HCT116 (cell line): Measurements from ENCODE around the gene ENSA. TPM values are rescaled to one million over a fixed set of nuclear protein-coding genes. Genes with fewer than 3 reads are reported as not detected.

Experiments
- ATAC-seq: fragments of 200-7000 bp; cut with Tn5 transposase; 2 replicates; pipeline ENCODE4 v1.9.1; 2020; ENCODE audit warnings: mild to moderate bottlenecking, moderate library complexity
- BruUV-seq: library from RNA; stranded (reverse); fragments of 400-500 nt; replicated peaks from 2 replicates; lab custom pipeline; 2021; lab: Mats Ljungman, UMichigan
- CTCF ChIA-PET: fragments of 300-600 bp; sonication (Branson Sonifier 250); formaldehyde crosslinking; loops from one replicate; lab custom pipeline; 2021; ENCODE audit warnings: antibody characterized with exemption; lab: Charles Lee
- POLR2A ChIA-PET: fragments of 300-600, 350-600 bp; sonication (Branson Sonifier 250); formaldehyde crosslinking; loops from one replicate; lab custom pipeline; 2021; ENCODE audit warnings: antibody characterized with exemption; lab: Charles Lee
- RAD21 ChIA-PET, 2 experiments: fragments of 300-600 bp; sonication (Branson Sonifier 250); formaldehyde crosslinking; loops; one replicate each; lab custom pipeline; 2023; ENCODE audit warnings: low total read pairs in 2 of 2; ENCODE audit not compliant: uncharacterized antibody in 2 of 2, unreplicated experiment in 2 of 2, low non-redundant PET in 1 of 2; lab: Charles Lee
- DNase-seq: peaks from one replicate; pipeline ENCODE4 v3.0.0-alpha.2; 2010; ENCODE audit warnings: low read depth, low spot score
- H2AFZ ChIP-seq: fragments of 200-600 bp; shearing (Covaris generic), sonication (generic); 2 replicates; pipeline ENCODE4 v1.6.1; 2017; ENCODE audit warnings: low read depth, mixed run types, mixed read lengths, antibody characterized with exemption, low read length; ENCODE audit not compliant: poor library complexity, severe bottlenecking
- H3K27ac ChIP-seq: 2 replicates; pipeline ENCODE4 v1.5.1; 2012; ENCODE audit warnings: low read depth, low read length
- H3K27me3 ChIP-seq: fragments of 200-600 bp; sonication (generic); 2 replicates; pipeline ENCODE4 v1.6.1; 2016; ENCODE audit warnings: mixed run types, low read length, mixed read lengths; ENCODE audit not compliant: insufficient read depth
- H3K36me3 ChIP-seq, 2 experiments: fragments of 200-500 bp in 1 of 2; fragments of 200-600 bp in 1 of 2; sonication (Bioruptor generic) in 1 of 2; sonication (generic) in 1 of 2; 2 replicates each; pipeline versions ENCODE4 v1.5.1 to v1.6.1; 2014 to 2016; ENCODE audit warnings: low read length in 2 of 2, inconsistent platforms in 1 of 2, mixed read lengths in 1 of 2, mixed run types in 1 of 2; ENCODE audit not compliant: insufficient read depth in 2 of 2, control insufficient read depth in 1 of 2
- H3K4me1 ChIP-seq, 2 experiments: fragments of 200-600 bp in 1 of 2; sonication (generic) in 1 of 2; 2 replicates each; pipeline versions ENCODE4 v1.5.1 to v1.6.1; 2012 to 2017; ENCODE audit warnings: low read length in 2 of 2, inconsistent platforms in 1 of 2, mild to moderate bottlenecking in 1 of 2, mixed read lengths in 1 of 2, mixed run types in 1 of 2, moderate library complexity in 1 of 2; ENCODE audit not compliant: insufficient read depth in 2 of 2, control insufficient read depth in 1 of 2
- H3K4me2 ChIP-seq: fragments of 200-600 bp; sonication (generic); 2 replicates; pipeline ENCODE4 v1.6.1; 2017; ENCODE audit warnings: mixed run types, low read length, mixed read lengths
- H3K4me3 ChIP-seq, 2 experiments: fragments of 200-600 bp in 1 of 2; sonication (generic) in 1 of 2; replicated peaks in 1 of 2; 2 replicates each; pipeline ENCODE4 v1.5.1; 2011 to 2016; ENCODE audit warnings: low read length in 2 of 2, control low read depth in 1 of 2, low read depth in 1 of 2, mild to moderate bottlenecking in 1 of 2, mixed read lengths in 1 of 2, mixed run types in 1 of 2
- H3K79me2 ChIP-seq: fragments of 200-600 bp; sonication (generic); 2 replicates; pipeline ENCODE4 v1.6.1; 2017; ENCODE audit warnings: mild to moderate bottlenecking, mixed run types, low read length, moderate library complexity, mixed read lengths; ENCODE audit not compliant: insufficient read depth
- H3K9ac ChIP-seq: fragments of 200-600 bp; sonication (generic); 2 replicates; pipeline ENCODE4 v1.6.1; 2016; ENCODE audit warnings: low read length, mixed read lengths
- H3K9me2 ChIP-seq: fragments of 200-600 bp; sonication (generic), shearing (Covaris generic); 2 replicates; pipeline ENCODE4 v1.6.1; 2017; ENCODE audit warnings: mixed run types, mild to moderate bottlenecking, moderate library complexity; ENCODE audit not compliant: insufficient read depth
- H3K9me3 ChIP-seq, 2 experiments: fragments of 200-500 bp in 1 of 2; fragments of 200-600 bp in 1 of 2; sonication (Bioruptor generic) in 1 of 2; sonication (generic) in 1 of 2; 2 replicates each; pipeline ENCODE4 v1.6.1; 2014 to 2017; ENCODE audit warnings: low read length in 2 of 2, mixed read lengths in 2 of 2, inconsistent platforms in 1 of 2, low read depth in 1 of 2, mild to moderate bottlenecking in 1 of 2, mixed run types in 1 of 2, moderate library complexity in 1 of 2; ENCODE audit not compliant: control insufficient read depth in 1 of 2, insufficient read depth in 1 of 2
- H4K20me1 ChIP-seq: fragments of 200-600 bp; sonication (generic), shearing (Covaris generic); 2 replicates; pipeline ENCODE4 v1.6.1; 2017; ENCODE audit warnings: mixed run types, mild to moderate bottlenecking, moderate library complexity; ENCODE audit not compliant: insufficient read depth
- ATF3 ChIP-seq: IDR thresholded peaks from 2 replicates; pipeline ENCODE4 v1.6.1; 2012
- CEBPB ChIP-seq: IDR thresholded peaks from 2 replicates; pipeline ENCODE4 v1.6.1; 2012; ENCODE audit warnings: low read depth
- ELF1 ChIP-seq: IDR thresholded peaks from 2 replicates; pipeline ENCODE4 v1.6.1; 2012; ENCODE audit warnings: low read depth, borderline replicate concordance
- EZH2 ChIP-seq: fragments of 200-600 bp; sonication (generic); IDR thresholded peaks from 2 replicates; pipeline ENCODE4 v1.6.1; 2017; ENCODE audit warnings: antibody characterized with exemption, mixed run types
- EZH2phosphoT487 ChIP-seq: fragments of 200-600 bp; IDR thresholded peaks from 2 replicates; pipeline ENCODE4 v1.6.1; 2018; ENCODE audit warnings: antibody characterized with exemption, borderline replicate concordance
- JUND ChIP-seq: IDR thresholded peaks from 2 replicates; pipeline ENCODE4 v1.6.1; 2012
- MAX ChIP-seq: IDR thresholded peaks from 2 replicates; pipeline ENCODE4 v1.6.1; 2012
- POLR2A ChIP-seq: IDR thresholded peaks from 2 replicates; pipeline ENCODE4 v1.7.0; 2011; ENCODE audit warnings: borderline replicate concordance; ENCODE audit not compliant: insufficient read depth, insufficient read length; ENCODE audit errors: extremely low read depth
- RAD21 ChIP-seq: IDR thresholded peaks from 2 replicates; pipeline ENCODE4 v1.6.1; 2012; ENCODE audit warnings: low read depth, mild to moderate bottlenecking
- REST ChIP-seq: IDR thresholded peaks from 2 replicates; pipeline ENCODE4 v1.6.1; 2012; ENCODE audit warnings: low read depth
- SP1 ChIP-seq: IDR thresholded peaks from 2 replicates; pipeline ENCODE4 v1.6.1; 2012; ENCODE audit warnings: low read depth
- SRF ChIP-seq: IDR thresholded peaks from 2 replicates; pipeline ENCODE4 v1.6.1; 2012; ENCODE audit warnings: low read depth
- TCF7L2 ChIP-seq: IDR thresholded peaks from 2 replicates; pipeline ENCODE4 v1.7.0; 2011; ENCODE audit warnings: borderline replicate concordance, inconsistent platforms; ENCODE audit not compliant: insufficient read depth, insufficient read length; ENCODE audit errors: extremely low read depth
- YY1 ChIP-seq: IDR thresholded peaks from 2 replicates; pipeline ENCODE4 v1.6.1; 2011; ENCODE audit warnings: low read length, low read depth, moderate library complexity, mild to moderate bottlenecking; ENCODE audit not compliant: insufficient replicate concordance; ENCODE audit errors: extremely low read depth
- ZNF274 ChIP-seq: fragments of 200-500 bp; sonication (Bioruptor generic); IDR thresholded peaks from 2 replicates; pipeline ENCODE4 v1.6.1; 2014; ENCODE audit warnings: mild to moderate bottlenecking, low read depth, low read length, inconsistent platforms
- intact Hi-C: fragments of 100-400 bp; cut with micrococcal nuclease; formaldehyde crosslinking; loops from 2 replicates; pipeline ENCODE4 v1.10.0; 2022
- total RNA-seq: library from RNA; stranded (reverse); gene quantifications from one replicate; pipeline ENCODE4 v1.2.1, GENCODE V29; 2021; ENCODE audit not compliant: unreplicated experiment

The ENSA gene
- total RNA-seq, 1 experiment from 2014 or later: 130 TPM

- ATAC-seq (no peak), DNase-seq (no peak)
- Histone ChIP-seq H3K36me3 (peaks cover 17 to 33% of the 10 kb centered on the region in 2 experiments), H3K79me2 (peaks cover 31% of the 10 kb centered on the region), H3K27ac (no peak overlapping the region), H3K27me3 (no peaks in the 10 kb centered on the region), H4K20me1 (no peaks in the 10 kb centered on the region), H3K9ac (peak overlapping the region; percentile 69), H3K9me3 (no peaks in the 10 kb centered on the region), H3K4me1 (peaks cover 9 to 41% of the 10 kb centered on the region in 2 experiments), H3K9me2 (no peaks in the 10 kb centered on the region), H2AFZ (no peak overlapping the region), H3K4me2 (peak overlapping the region; percentile 85), H3K4me3 (peak overlapping the region; percentile 65 to 79)
- POLR2A ChIA-PET: interaction anchor here (0.7 to 2.8 kb wide), 2 partner anchors 8 to 56 kb away, joined by 3 to 28 read pairs; no protein-coding TSS in a partner anchor
- RAD21 ChIA-PET: no interaction called here
- BruUV-seq: no TSS peak
- CTCF ChIA-PET: no interaction called here
- intact Hi-C loops: loop anchor here (2.0 to 10.0 kb wide), 3 partner anchors 49 to 369 kb away; partner anchors contain the start of genes MCL1 and SETDB1
- TF ChIP-seq POLR2A (no peak), ZNF274 (no peak), TCF7L2 (no peak), SP1 (no peak), YY1 (no peak), EZH2phosphoT487 (no peak)
Measured at GRCh38 chr1:150627826-150628410, 1.5 kb downstream of the ENSA start.

GRCh38 chr1:150626150-150626549 is 3.3 kb downstream of the ENSA start:
- Histone ChIP-seq H3K9me3 (no peaks in the 10 kb centered on the region), H3K9me2 (no peaks in the 10 kb centered on the region), H3K79me2 (peaks cover 31% of the 10 kb centered on the region), H4K20me1 (no peaks in the 10 kb centered on the region), H3K36me3 (peaks cover 17 to 35% of the 10 kb centered on the region in 2 experiments), H3K9ac (no peak overlapping the region), H2AFZ (no peak overlapping the region), H3K4me3 (no peak overlapping the region), H3K4me2 (no peak overlapping the region), H3K27me3 (no peaks in the 10 kb centered on the region), H3K4me1 (peaks cover 9 to 46% of the 10 kb centered on the region in 2 experiments), H3K27ac (no peak overlapping the region)
- ChIA-PET CTCF (no interaction called here), POLR2A (no interaction called here), RAD21 (no interaction called here)
- intact Hi-C loops: loop anchor here (5.0 to 10.0 kb wide), 2 partner anchors 299 to 371 kb away; partner anchors contain the start of gene SETDB1
- ATAC-seq (no peak), DNase-seq (no peak)
- BruUV-seq: no TSS peak
- TF ChIP-seq MAX (no peak), SP1 (no peak), EZH2 (no peak), ELF1 (no peak), SRF (no peak), CEBPB (no peak), JUND (no peak), ATF3 (no peak), REST (no peak), RAD21 (no peak)
